ENCODE data around the gene SMPD3.

Gene SMPD3

DNA sequence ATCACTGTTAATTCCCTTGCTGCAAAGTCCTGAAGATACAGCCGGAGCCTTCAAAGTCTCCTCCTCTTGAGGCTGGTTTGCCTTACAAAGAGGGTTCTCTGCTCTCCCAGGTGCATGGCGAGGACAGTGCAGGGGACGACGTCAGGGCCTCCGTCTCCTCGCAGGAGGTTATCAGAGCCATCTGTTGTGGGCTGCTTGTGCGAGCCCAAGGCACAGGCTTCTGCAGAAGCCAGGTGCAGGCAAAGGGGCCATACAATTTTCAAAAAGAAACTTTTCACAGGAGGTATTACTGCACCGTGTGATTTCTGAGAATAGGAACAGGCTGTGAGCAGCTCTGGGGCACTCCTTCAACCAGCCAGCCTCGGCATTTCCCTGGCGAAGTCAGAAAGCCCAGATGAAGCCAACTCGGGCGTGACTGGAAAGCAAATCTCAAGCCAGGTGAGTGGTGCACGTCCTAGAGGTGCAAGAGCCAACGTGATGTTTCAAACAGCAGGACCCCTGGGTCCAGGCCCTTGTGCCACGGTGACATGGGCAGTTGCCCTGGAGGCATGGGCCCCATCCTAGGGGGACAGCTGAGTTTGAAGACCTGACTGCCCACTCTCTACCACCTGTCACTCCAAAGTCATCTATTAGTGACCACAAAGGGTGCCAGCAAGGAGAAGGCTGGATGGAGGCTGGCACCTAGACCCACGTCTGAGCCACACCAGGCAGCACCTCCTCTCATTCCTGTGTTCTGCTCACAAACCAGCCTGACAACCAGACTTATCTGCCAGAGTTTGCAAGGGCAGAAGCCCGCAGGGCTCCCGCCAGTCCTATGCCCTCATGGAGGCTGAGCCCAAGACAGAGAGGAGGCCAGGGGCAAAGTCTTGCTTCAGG lies 68.6 kb downstream of the SMPD3 start:
- DNase-seq, result no peak

GRCh38 chr16:68378436-68379415 lies 69.6 kb downstream of the SMPD3 start:
- DNase-seq, result no peak

- DNase-seq, result no peak
Observed at GRCh38 chr16:68377667-68378393, 70.5 kb downstream of the SMPD3 start.

- no peak for DNase-seq
Observed at GRCh38 chr16:68377221-68377620, 71.1 kb downstream of the SMPD3 start.

DNA sequence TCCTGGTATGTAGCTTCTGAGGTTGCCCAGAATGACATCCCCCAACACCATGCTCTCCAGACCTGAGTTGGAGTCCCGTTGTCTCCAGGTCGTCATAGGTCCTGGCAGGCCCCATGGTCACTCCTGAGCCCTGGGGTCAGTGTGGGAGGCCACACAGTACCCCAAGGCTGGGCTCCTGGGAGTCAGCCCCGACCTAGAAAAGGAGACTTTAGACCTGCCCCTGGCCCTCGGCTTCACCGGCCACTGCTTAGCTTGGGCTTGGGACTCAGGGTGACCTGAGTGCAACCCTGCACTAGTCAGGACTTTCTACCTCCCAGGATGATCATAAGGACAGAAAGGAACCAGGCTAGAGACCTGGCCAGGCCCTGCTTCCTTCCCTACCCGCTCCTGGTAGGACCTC lies 71.7 kb downstream of the SMPD3 start:
- no peak for DNase-seq

- no peak for DNase-seq
Observed at GRCh38 chr16:68375801-68376536, 72.3 kb downstream of the SMPD3 start.

DNA sequence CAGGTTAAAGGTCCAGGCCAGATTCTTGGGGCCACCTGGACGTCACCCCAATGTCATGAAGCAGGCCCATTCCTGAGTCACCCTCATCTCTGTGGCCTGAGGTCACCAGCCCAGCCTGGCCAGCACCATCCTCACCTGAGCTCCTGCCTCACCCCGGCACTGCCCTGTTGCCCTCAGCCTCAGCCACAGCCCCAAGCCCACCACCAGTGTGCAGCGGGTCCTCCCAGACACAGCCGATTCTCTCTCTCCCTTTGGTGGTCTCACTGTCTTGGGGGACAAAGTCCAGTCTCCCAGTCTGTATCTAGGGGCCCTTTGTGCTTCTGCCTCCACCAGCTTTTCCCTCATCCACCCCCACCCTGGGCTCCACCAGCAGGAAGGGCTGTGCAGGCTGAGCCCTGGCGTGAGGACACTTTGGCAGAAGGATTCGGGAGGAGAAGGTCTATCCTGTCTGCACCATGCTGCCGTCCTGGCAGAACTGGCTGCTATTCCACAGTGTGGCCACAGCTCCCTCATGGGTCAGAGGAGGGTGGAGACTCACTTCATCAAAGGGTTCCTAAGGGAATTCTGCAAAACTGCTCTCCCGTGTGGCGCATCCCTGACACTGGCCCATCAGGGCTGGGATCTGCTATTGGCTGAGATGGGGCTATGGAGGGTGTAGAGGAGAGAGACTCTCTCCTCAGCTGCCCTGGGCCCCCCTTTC lies 73.2 kb downstream of the SMPD3 start:
- no peak for DNase-seq

GRCh38 chr16:68374246-68374805 lies 74.0 kb downstream of the SMPD3 start:
- DNase-seq, result no peak

DNA sequence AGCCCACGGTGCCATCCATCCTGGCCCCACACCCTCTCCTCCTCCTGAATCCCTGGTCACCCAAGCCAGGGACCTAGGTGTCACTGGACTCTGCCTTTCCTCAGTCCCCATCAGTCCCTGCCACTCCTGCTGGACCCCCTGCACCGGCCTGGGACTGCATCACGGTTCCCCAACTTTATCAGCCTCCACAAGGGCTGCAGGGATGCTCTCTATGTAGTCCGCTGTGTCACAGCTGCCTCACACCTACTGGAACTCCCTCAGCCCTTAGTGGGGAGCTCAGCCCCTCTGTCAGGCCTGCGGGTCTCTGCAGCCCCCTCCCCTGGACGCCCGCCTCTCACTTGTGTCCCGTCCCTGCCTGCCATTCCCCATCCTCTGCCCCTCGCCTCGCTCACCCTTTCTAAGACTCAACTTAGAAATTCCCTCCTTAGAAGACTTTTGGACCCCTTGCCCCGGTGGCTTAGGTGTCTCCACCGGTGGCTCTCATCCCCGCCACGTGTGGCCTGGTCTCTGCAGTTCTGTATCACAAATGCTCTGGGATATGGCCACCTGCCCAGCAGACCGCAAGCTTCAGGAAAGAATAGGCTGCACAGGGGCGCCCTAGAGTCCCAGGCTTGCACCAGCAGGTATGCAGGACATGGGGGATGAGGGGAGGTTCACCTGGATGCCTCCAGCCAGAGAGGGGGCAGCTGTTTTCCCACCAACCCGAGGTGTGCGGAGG lies 74.6 kb downstream of the SMPD3 start:
- no peak for DNase-seq

GRCh38 chr16:68372806-68373205 lies 75.5 kb downstream of the SMPD3 start:
- no peak for DNase-seq

DNA sequence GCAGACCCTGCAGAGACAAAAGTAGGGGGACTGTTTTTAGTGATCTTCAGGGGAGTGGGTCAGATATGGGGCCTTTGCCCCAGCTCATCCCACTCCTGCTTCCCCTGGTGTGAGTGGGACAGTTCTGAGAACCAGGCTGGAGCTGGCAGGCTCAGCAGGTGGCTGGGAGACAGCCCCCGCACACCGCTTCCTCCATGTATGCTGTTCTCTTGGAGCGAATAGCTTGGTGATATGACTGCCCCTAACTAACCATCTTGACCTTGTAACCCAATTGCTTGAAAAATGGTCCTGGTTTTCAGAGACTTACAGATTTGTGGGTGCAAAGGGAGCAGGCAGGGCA lies 76.0 kb downstream of the SMPD3 start:
- no peak for DNase-seq

- DNase-seq, result no peak
Observed at GRCh38 chr16:68371706-68372380, 76.5 kb downstream of the SMPD3 start.

GRCh38 chr16:68371276-68371651 lies 77.0 kb downstream of the SMPD3 start:
- DNase-seq, result no peak

- DNase-seq, result peak; percentile 42
Observed at GRCh38 chr16:68370581-68371275, 77.6 kb downstream of the SMPD3 start.

- peak; percentile 29 for DNase-seq
Observed at GRCh38 chr16:68369697-68370580, 78.4 kb downstream of the SMPD3 start.

DNA sequence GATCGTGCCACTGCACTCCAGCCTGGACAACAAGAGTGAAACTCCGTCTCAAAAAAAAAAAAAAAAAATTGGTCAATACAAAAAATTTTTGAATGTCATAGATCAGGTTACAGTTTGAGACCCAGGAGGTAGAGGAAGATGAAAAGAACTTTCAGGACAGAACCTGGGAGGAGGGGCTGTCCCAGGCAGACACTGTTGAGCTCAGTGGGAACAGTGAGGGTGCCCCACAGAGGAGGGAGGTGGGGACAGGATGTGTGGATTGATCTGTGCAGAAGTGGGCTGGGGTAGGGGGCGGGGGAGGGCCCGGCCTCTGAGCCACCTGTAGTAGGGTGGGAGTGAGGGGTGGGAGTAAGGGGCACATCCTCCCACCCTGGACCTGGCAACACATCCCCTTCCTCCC lies 79.1 kb downstream of the SMPD3 start:
- no peak for DNase-seq

DNA sequence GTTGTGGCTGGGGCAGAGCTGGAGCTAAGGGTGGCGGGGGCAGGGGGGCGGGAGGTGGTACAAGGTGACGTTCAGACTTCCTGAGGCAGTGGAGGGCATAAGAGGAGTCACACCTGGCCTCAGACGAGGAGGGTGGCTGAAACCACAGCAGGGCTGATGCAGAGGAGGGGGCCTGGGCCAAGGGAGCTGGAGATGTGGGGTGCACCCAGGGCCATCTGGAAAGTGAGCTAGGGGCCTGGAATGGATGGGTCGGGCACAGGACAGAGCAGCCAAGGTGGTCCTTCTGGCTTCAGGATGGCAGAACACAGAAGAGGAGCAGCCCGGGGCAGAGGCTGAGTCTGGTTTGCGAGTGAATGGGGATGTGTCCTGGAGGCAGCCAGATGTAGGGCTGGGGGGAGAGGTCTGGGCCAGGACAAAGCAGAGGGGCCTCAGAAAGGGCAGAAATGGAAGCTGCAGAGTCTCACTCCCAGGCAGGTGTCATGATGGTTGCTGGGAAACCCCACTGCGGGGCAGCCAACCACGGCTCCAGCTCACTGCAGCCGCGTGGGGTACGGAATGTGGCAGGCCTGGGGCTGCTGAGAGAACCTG lies 79.9 kb downstream of the SMPD3 start:
- no peak for DNase-seq

DNA sequence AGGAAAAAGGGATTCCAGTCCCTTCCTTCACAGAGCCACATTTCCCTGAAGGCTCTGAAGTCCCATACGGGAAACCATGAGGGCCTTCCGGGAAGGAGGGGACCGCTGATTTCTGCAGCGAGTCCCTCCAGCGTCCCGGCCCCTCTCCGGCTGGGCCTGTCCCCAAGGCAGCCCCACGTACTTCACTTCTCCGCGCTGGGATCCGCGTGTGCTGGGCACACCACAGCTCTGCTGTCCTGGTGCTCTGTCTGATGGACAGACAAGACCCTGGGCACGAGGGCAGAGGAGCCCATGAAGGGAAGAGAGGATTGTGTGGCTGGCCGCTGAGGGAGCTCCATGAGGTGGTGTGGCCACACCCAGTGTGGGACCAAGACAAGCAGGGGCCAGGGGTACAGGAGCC lies 80.4 kb downstream of the SMPD3 start:
- DNase-seq, result no peak

Measured in CD4-positive, alpha-beta T cell treated with Interleukin-21 for 1 hour (primary cell).